Effector CD4-positive, alpha-beta T cell (primary cell): ENCODE results near the gene TNFRSF19.
A peak's percentile ranks its signal among the peaks of the same experiment; 100 is the strongest.
"Not testable (repeated sequence)": the region's sequence is repeated elsewhere in the genome, so short reads cannot be mapped to it uniquely, and the experiment has no call there.

Experiments used
- DNase-seq: peaks from one replicate; pipeline ENCODE4 v3.0.0-alpha.2; 2020

The TNFRSF19 gene

GRCh38 chr13:23570921-23571315 is 706 bp downstream of the TNFRSF19 start:
- no peak for DNase-seq

- DNase-seq, result no peak
Measured at GRCh38 chr13:23571431-23571830, 1.2 kb downstream of the TNFRSF19 start.

DNA sequence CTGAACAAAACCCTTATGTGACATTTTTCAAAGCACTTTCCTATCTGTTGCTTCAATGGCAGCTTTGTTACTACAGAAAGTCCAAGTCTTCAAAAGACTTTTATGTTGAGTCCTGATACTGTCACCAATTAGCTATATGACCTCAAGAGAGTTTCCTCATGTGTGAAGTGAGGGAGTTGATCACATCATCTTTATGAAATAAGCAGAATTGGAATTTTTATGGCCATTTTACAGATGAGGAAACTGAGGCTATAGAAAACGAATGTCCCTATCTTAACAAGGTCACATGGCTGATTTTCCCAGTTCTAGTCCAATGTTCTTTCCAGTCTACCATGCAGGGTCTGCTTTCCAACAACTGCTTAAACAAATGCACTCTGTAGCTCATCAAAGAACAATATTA is 2.6 kb downstream of the TNFRSF19 start:
- no peak for DNase-seq

DNA sequence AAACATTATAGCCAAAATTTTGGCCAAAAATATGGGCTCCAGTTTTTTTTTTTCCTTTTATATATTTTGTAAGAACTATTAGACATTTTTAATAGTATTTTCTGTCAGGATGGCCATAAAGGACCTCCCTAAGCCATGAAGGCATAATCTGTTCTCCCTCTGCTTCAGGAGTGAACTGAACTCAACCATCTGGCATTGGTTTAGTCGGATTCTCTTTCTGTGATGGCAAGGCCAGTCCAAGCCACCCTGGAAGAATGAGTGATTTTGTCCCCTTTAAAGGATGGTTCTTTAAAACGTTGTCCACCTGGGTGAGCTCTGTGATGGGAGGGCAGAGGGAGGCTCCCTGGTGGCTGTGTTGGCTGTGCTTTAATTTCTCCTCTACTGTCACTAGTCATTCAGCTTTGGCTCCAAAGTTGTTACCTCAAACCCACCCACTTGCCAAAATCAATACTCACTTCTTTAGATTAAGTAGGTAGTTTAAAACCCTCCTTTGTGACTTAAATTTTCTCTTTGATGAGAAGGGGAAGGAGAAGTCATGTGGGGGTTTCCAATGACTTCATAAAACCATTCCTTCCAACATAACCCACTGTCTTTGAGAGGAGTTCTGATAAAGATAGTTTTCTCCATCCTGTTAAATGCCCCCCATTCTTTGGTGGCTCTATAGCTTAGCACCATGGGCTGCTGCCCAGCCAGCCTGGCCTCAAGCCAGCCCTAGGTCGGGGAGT is 4.4 kb downstream of the TNFRSF19 start:
- no peak for DNase-seq

GRCh38 chr13:23575632-23576031 is 5.4 kb downstream of the TNFRSF19 start:
- no peak for DNase-seq

GRCh38 chr13:23578411-23579071 is 8.3 kb downstream of the TNFRSF19 start:
- DNase-seq, result peak; percentile 37

DNA sequence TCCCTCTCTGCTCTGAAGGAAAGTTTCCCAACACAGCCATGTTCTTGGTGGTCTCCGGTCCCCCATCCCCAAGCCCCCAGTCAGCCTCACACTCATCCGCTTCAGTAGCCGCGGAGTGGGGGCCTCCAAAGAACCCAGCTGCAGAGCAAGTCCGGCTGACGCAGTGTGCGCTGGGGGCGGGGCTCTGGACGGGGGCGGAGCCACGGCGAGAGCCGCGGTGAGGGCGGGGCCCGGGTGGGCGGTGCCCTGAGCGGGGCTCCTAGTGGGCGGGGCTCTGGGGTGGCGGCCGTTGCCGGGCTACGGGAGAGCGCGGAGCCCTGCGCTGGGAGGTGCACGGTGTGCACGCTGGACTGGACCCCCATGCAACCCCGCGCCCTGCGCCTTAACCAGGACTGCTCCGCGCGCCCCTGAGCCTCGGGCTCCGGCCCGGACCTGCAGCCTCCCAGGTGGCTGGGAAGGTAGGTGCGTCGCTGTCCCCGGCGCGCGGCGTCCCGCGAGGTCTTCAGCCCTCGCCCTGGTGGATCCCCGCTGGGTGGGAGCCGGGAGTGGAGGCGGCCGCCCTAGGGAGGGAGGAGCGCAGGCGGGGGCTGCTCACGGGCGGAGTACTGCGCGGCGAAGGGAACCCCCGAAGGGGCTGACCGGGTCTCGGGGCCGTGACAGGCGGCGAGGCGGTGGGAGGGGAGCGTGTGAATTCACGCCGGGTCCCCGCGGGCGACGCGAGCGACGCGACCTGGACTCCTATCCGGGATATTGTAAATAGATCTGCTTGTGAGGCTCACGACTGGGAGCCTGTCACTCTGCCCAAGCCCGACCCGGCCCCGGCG is 9.1 kb downstream of the TNFRSF19 start:
- DNase-seq, result peak; percentile 82

DNA sequence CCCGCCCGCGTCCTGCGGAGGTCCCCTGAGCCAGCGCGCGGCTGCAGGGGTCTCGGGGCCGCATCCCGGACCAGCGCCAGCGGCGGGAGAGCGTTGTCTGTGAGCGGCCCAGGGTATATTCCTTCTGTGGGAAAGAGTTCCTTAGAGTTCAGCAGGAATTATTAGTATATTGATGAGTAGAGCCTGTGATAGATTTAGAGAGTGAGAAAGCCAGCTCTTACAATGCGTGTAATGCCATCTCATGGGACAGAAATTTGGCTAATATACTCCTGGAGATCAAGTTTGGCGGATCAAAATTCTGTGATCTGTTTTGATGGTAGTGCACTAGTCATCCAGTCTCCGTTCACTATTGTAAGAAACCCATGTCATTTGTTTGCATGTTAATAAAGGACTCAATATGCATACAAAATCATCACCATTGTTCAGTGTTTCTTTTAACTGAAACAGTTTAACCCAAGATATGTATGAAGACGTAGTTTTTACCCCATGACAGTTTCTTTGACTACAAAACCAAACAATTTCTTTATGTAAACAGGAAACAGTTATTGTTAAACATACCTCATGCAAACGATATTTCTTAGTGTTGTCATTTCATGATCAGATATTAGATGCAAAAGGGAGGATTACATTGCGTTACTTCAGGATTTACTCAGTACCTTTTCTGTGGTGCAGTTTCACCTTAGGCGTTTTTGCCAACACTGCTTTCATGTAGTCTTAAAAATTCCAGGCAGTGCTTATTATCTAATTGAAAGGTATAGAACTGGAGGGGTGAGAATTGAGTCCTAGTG is 9.9 kb downstream of the TNFRSF19 start:
- DNase-seq, result no peak

GRCh38 chr13:23580684-23581060 is 10.5 kb downstream of the TNFRSF19 start:
- no peak for DNase-seq

DNA sequence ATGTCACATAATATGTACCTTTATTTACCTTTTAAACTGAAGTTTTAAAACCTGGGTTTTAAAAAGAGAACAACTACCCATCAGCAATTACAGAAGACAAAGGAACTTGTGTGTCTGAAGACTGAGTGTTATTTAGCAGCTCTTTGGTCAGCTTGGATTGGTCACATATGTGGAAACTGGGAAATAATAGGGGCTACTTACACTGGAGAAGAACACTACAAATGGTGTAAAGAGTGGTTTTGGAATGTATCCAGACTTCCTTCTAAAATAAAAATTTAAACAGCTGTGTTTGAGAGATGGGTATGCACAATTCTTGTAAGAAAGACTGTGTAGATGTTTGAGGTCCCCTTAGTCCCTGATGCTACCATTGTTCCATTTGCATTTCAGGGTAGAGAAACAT is 13.3 kb downstream of the TNFRSF19 start:
- DNase-seq, result no peak

DNA sequence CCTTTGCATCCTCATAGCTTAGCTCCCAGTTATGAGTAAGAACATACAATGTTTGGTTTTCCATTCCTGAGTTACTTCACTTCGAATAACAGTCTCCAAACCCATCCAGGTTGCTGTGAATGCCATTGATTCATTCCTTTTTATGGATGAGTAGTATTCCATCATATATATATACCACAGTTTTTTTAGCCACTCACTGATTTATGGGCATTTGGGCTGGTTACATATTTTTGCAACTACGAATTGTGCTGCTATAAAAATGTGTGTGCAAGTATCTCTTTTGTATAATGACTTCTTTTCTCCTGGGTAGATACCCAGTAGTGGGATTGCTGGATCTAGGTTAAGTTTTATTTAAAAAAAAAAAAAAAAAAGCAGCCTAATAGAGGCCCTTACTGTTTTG is 14.1 kb downstream of the TNFRSF19 start:
- no peak for DNase-seq

GRCh38 chr13:23586336-23586735 is 16.1 kb downstream of the TNFRSF19 start:
- DNase-seq, result no peak

GRCh38 chr13:23588666-23589065 is 18.5 kb downstream of the TNFRSF19 start:
- DNase-seq, result no peak

DNA sequence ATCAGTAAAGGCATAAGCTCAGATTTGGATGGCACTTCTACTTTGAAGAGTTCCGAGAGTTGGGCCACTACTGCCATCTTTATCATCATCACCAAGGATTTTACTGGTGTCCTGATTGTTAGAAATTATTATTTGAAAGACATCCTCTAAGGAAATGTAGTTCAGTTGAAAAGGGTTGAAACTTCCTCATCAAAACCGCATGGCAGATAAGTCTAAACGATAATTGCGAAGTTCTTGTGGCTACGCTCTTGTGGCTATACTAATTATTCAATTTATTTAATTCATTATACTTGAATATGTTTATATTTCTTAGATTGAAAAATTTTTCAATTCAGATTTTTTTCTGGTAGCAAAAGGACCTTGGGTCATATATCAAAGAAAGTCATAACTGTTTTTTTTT is 22.4 kb downstream of the TNFRSF19 start:
- no peak for DNase-seq

- DNase-seq, result no peak
Measured at GRCh38 chr13:23593148-23593547, 22.9 kb downstream of the TNFRSF19 start.

- DNase-seq, result not testable (repeated sequence)
Measured at GRCh38 chr13:23594290-23594689, 24.1 kb downstream of the TNFRSF19 start.

- DNase-seq, result no peak
Measured at GRCh38 chr13:23598369-23598768, 28.2 kb downstream of the TNFRSF19 start.

GRCh38 chr13:23599083-23599925 is 29.1 kb downstream of the TNFRSF19 start:
- DNase-seq, result no peak

DNA sequence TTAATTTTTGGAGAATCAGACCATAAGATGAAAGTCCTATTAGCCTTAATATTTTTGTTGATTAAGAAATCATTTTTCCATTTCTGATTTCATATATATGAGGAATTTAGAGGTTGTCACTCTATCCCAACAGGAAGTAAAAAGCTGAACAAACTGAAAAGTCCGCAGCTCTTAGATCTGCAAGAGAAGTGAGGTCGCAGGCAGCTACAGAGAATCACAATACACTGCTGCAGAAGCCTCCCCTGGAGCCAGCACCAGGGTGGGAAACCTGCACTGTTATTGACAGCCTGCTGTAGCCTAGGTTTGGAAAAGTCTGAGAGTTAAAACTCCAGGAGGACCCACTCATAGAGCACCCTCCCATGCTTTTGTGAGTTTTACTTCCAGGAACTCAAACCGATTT is 29.9 kb downstream of the TNFRSF19 start:
- no peak for DNase-seq

DNA sequence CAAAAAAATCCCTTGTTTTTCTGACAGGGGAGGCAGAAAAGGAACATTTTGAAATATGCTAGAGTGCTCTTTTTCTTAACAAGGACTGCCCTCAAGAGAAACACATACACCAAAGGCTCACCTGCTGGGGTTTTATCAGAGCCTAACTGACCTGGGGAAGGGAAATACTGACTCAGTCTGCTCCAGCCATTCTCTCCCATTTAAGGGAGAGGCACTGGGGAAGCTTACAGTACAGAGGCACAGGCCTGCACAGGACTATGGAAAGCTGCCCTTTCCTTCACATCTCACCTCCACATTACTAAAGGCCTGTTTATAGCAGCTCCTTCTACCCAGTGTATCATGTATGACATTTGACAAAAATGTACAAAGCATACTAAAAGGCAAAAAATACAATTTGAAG is 30.3 kb downstream of the TNFRSF19 start:
- DNase-seq, result no peak

DNA sequence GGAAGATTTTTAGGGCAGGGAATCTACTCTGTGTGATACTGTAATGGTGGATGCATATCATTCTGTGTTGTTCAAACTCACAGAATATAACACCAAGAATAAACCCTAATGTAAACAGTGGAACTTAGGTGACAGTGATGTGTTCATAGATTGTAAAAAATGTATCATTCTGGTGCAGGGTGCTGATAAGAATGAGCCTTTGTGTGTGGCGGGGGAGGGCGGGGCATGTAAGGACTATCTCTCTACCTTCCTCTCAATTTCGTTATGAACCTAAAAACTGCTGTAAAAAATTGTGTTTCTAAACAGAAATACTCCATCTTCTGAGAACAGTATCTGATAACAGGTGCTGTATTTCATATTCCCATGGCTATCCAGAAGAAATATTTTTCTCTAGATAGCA is 35.6 kb downstream of the TNFRSF19 start:
- DNase-seq, result no peak

DNA sequence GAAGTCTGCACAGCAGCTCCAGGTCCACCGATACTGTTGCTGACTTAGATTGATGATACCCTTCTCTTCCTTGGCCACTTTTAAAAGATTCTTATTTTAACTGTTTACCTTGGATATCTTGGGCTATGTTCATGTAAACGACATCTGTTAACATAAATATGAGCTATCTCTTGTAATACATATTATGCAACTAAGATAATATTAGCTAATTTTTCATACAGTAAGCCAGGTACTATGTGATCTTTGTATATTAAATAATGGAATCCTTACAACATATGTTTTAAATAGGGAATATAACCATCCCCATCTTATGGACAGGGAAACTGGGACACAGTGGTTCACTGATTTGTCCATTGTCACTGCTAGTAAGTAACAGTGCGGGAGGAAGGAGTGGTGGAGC is 37.9 kb downstream of the TNFRSF19 start:
- DNase-seq, result no peak
